CD4-positive, alpha-beta T cell treated with Interleukin-6 for 4 hours (primary cell): ENCODE measurements around the gene PGGT1B.
"Not testable (repeated sequence)": the region's sequence is repeated elsewhere in the genome, so short reads cannot be mapped to it uniquely, and the experiment has no call there.

Experiments used
- DNase-seq: peaks from one replicate; pipeline ENCODE4 v3.0.0-alpha.2; 2020; ENCODE audit warnings: mixed read lengths

PGGT1B gene

DNA sequence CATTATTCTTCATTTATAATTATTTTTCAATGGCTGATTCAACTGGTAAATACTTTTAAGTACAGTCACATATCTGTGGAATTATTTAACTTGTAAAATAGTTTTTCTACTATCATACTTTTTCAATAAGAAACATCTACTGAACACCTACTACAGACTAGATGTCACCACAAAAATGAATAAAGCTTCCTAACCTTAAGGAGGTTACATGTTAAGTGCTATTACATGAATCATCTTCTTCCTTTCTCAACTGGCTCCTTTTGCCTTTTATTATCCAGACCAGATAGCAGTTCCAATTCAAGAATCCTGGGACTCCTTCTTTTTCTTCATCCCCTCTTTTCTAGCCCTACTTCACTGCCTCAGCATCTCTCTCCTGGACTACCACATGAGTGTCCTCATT is 4.7 kb downstream of the PGGT1B start:
- no peak for DNase-seq

DNA sequence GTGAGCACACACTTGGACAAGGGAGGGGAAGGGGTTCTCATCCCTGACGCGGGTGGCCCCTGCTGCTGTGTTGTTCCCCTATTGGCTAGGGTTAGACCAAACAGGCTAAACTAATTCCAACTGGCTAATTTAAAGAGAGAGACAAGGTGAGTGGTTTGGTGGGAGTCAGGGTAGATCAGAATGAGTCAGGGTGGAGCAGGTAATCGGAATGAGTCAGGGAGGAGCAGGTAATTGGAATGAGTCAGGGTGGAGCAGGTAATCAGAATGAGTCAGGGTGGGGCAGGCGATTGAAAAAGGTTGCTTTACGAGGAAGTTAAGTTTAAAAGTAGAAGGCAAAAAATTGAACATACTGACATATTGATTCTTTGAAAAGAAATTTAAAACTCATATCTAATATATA is 13.3 kb downstream of the PGGT1B start:
- not testable (repeated sequence) for DNase-seq

DNA sequence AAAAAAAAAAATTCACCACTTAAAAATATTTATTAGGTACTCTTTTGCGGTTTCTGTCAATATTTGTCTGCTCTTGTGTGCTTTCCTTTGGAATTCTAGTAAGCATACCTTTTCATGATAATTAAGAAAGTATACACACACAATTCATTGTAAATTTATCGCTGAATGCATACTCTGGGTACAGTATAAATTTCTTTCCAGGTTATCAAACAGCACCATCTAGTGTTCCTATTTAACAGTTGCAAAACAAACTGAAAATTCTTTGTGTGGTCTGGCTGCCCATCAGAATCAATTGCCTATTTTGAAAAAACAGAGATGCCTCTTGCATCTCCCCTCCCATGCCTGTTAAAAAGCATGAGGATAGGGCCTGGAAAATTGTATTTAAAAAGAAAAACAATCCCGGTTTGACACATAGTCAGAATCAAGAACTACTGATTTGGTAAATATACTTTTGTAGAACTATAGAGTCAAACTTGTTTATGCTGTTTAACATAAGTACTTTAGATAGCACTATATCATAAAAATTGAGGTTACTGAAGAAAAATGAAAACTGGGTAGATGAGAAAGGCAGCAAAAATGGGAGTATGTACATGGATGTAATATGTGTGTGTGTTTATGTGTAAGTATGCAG is 16.2 kb downstream of the PGGT1B start:
- DNase-seq: no peak

GRCh38 chr5:115243412-115243811 is 19.3 kb downstream of the PGGT1B start:
- DNase-seq: no peak

DNA sequence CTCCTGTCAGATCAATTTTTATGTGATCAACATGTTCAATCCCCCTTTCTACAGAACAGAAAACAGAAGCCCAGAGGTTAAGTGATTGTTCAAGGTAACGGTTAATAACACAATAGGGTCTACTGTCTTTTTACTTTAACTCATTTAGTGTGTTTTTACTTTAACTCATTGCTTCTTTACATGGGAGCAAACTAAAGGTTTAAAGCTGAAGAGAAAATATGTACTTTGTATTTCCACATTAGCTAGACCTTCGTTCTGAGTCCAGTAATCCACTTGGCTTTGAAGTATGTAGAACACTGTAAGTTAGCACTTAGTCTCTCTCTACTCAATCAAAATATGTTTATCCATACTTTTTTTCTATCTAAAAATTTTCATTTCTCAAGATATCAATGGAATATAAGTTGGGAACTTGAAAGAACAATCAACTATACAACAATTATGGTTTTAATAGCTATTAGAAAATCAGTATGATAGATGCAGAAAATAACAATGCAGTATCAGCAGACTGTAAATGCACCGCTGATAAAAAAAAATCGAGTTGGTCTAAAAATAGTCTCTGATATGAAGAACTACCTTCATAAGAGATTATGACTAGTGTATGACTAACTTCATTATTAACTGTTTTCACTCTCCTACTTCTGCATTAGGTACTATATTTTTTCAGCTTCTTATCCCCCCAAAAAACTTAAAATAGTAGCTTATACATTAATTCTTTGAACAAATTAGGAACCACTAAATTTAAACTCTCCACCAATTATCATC is 20.6 kb downstream of the PGGT1B start:
- no peak for DNase-seq

DNA sequence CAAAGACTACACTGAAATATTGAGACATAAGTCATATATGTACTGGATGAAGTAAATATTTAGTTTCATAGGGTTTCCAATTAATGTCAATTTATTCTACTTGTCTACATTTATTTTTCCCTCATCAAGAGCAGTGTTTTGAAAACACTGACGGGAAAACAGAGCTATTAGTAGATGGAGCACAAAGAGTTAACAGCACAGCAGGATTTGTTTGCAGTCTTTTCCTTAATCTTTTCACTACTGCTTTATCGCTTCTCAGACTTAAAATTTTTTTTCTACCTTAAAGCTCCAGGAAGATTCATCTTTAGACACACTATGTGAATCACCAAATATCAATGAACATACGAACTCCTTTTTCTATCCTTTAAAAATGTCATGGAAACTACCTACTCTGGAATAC is 25.6 kb downstream of the PGGT1B start:
- no peak for DNase-seq

DNA sequence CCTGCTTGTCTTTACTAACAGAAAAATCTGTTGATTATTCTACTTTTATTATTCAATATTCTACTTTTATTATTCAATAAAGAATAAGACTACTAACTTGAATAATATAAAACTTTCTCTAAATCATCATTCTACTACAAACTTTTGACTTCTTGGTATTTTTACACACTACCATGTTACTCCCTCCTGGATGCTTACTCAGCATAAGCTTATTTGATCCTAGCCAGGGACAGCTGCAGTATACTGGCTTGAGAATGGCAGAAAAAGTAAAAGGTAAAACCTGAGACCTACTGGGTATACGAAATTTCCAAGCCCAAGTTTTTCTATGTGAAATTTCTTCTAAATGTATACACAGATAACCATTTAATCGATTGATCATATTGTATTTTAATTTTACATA is 26.1 kb downstream of the PGGT1B start:
- no peak for DNase-seq

- no peak for DNase-seq
Observed at GRCh38 chr5:115231598-115231997, 31.1 kb downstream of the PGGT1B start.

DNA sequence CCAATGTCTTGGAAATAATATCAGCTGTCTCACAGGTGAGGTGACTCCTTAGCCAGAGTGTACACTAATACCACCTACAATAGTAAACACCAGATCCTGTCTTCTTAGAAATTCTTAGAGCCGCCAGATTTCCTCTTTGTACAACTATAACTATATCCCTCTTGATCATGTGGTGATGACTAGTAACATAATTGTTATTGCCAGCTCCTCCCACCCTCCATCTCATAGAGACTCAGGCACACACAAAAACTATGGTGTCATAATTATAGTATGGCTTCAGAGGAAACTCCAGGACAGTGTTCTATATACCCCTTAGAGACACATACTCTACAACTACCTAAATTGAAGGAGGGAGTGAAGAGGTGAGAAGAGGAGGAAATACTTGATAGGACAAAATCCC is 33.1 kb downstream of the PGGT1B start:
- DNase-seq: no peak

GRCh38 chr5:115227281-115227680 is 35.4 kb downstream of the PGGT1B start:
- no peak for DNase-seq

GRCh38 chr5:115214541-115214940 is 48.1 kb downstream of the PGGT1B start:
- DNase-seq: no peak

- no peak for DNase-seq
Observed at GRCh38 chr5:115209279-115209678, 53.4 kb downstream of the PGGT1B start.

- no peak for DNase-seq
Observed at GRCh38 chr5:115202952-115203351, 59.7 kb downstream of the PGGT1B start.

DNA sequence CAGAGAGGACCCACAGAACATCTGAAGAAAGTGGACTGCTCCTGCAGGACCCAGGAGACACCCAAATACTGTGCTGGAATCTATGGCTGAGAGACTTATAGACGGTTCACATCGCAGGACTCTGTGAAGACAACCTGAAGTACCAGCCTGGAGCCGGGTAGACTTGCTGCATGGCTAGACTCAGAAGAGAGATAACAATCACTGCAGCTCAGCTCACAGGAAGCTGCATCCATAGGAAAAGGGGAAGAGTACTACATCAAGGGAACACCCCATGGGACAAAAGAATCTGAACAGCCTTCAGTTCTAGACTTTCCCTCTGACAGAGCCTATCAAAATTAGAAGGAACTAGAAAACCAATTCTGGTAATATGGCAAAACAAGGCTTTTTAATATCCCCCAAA is 66.5 kb downstream of the PGGT1B start:
- no peak for DNase-seq

DNA sequence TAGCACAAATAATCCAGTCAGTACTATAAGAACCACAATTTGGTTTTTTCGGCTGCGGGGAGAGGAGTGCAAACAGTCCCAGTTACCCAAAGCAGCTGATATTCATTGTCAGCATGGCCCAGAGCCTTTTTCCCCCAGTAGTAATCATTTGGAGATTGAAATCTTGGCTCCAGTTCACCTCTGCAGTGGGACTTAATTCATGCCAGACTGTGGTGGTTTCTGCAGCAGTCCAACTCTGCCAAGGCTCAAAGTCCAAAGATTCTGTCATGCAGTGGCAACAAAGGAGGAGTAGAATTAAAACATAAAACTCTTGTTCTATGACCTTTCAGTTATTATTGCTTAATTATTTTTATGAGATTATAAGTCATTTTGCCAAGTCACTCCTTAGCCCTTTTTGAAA is 68.0 kb downstream of the PGGT1B start:
- DNase-seq: no peak

DNA sequence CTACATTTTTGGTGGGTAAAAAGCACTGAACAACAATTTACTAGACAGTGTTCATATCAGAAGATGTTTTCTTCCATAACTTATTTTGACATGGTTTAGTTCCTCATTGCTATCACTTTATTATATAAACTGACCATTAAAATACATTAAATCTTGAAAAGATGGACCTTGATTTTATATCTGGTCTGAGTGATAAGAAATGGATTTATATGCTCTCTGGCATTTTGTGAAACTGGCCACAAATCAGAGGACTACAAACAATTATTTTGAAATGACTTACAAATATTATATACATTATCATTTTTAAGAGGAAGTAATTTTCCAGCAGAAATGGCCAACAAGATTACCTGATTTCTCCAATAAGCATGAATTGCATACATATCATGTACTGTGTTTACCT is 69.4 kb downstream of the PGGT1B start:
- DNase-seq: no peak

DNA sequence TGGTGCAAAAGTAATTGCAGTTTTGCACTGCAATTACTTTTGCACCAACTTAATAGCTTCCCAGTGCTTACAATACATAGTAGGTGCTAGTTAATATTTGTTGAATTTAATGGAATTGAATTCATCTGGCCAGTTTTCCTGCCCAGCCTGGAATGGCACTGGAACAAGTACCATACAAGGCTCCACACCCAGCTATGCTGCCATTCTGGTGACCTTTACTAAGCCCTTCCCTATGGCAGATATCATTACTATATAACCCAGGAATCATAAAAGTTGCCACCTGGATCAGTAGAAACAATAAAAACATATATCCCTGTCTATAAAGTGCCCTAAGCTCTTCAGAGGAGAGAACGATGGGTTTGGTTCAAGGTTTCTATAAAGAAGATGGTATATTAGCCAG is 70.6 kb downstream of the PGGT1B start:
- DNase-seq: no peak

DNA sequence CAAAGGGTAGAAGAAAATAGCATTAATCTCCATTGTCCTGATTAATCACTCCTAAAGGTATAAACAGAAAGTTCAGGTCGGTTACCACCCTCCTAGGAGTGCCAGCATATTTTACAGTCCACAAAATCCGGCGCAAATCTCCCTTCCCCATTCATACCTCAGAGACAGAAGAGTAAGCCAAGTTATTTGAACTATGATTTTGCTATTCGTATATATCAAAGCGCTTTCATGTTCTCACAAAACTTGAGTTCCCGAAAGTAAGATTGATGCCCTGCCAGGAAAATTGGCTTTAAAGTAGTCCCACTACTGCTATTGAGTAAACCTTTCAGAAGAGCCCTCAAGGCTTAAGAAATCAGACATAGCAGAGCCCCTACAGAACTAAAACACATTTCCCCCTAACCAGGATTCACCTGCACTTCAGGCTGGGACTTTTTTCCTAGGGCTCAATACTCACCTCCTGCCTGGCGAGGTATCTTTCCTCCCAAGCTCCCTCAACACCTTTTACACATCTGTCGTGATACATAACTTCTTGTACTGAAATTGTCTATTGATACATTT is 71.1 kb downstream of the PGGT1B start:
- DNase-seq: no peak

DNA sequence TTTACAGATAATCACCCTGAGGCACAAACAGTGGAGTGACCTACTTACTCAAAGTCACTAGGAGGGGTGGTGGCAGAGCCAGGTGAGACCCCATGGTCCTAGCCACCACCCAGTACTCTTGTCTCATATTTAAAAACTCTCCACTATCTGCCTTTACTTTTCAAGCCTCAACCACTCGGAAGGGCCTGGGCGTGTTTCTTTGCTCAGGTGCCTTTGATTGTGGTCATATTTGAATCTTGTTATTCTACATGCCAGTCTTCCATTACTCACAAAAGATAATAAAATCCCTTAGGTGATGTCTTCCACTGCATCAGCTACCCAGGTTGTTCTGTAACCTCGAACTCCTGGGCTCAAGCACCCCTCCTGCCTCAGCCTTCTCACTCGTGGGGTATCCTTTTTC is 72.3 kb downstream of the PGGT1B start:
- no peak for DNase-seq

DNA sequence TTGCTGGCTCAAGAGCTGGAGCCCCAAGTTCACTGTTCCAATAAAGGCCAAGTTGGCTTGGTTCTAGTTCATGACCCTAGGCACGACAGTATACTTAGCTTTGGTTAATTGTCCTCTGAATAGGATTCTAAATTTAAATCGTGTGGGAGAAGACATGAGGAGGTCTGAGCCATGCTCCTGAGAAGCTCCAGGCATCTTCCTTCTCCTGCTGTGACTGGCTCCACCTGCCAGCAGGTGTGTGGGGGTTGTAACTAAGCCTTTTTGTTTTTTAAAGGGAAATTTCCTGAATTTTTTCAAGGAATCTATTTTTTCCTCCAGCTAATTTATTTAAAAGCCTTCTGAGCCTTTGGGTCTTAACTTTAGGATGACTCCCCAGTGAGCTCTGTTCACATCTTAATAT is 72.8 kb downstream of the PGGT1B start:
- no peak for DNase-seq

- DNase-seq: no peak
Observed at GRCh38 chr5:115186794-115187193, 75.9 kb downstream of the PGGT1B start.

- no peak for DNase-seq
Observed at GRCh38 chr5:115184770-115185169, 77.9 kb downstream of the PGGT1B start.

DNA sequence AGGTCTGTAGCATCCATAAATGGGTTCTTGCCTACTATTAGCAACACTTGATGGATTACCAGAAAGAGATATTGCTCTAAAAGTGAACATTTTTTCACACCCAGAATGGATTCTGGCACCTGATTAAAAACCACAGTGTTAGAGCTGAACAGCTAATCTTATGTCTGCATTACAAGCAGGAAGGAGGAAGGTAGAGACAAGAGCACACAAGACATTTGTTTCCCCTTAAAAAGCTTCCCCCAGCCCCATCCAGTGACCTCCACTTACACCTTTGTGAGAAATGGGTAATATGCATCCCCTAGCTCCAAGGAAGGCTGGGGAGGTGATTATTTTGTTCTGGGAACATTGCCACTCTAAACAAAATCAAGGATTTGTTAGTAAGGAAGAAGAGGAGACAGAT is 80.9 kb downstream of the PGGT1B start:
- DNase-seq: no peak

DNA sequence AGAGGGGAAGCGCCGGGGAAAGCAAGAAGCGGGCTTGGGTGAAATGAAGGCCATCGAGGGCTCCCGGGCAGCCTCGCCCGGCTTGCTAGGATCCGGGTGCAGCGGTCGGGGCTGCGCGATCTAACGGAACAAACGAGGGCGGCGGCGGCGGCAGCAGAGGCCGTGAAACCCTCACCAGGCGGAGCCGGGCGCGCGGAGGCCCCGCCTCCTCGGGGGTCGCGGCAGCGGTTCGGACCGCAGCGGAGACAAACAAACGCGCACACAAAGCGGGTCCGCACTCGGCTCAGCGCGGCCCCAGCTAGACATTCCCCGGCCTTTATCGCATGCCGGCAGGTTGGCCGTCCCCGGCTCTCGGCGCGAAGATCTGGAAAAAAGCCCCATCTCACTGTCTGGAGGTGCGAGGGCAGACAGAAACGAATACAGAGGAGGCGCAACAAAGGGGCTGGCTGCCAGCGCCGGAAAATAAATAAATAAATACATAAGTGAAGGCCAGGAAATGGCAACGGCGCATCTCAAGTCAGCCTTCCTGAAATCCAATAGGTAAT is 82.4 kb downstream of the PGGT1B start:
- peak; percentile 23 for DNase-seq
